DOHH2 (cell line): Measurements from ENCODE around the gene MRC2.

Experiments
- H3F3A ChIP-seq: fragments of 200-600 bp; sonication (generic), shearing (Covaris generic); 2 replicates; pipeline ENCODE4 v1.6.0; 2016; ENCODE audit warnings: antibody characterized with exemption, mild to moderate bottlenecking; ENCODE audit not compliant: control insufficient read depth, insufficient read depth
- H3K27ac ChIP-seq: fragments of 200-600 bp; sonication (generic); 2 replicates; pipeline ENCODE4 v1.5.1; 2014; ENCODE audit warnings: low read depth, mild to moderate bottlenecking, low read length, moderate library complexity
- H3K27me3 ChIP-seq: fragments of 200-600 bp; sonication (generic); 2 replicates; pipeline ENCODE4 v1.6.1; 2014; ENCODE audit warnings: mild to moderate bottlenecking, low read length, mixed read lengths; ENCODE audit not compliant: control insufficient read depth
- H3K36me3 ChIP-seq: fragments of 200-600 bp; sonication (generic); 2 replicates; pipeline ENCODE4 v1.6.1; 2014; ENCODE audit warnings: mild to moderate bottlenecking, low read length, moderate library complexity, mixed read lengths; ENCODE audit not compliant: control insufficient read depth
- H3K4me1 ChIP-seq: fragments of 200-600 bp; sonication (generic); 2 replicates; pipeline ENCODE4 v1.6.1; 2014; ENCODE audit warnings: mild to moderate bottlenecking, low read length, mixed read lengths; ENCODE audit not compliant: control insufficient read depth
- H3K4me2 ChIP-seq: fragments of 200-600 bp; sonication (generic); 2 replicates; pipeline ENCODE4 v1.6.0; 2014; ENCODE audit warnings: mild to moderate bottlenecking, low read length, moderate library complexity
- H3K4me3 ChIP-seq: fragments of 200-600 bp; sonication (generic); 2 replicates; pipeline ENCODE4 v1.5.1; 2014; ENCODE audit warnings: mild to moderate bottlenecking, low read length, mixed read lengths
- H3K79me2 ChIP-seq: fragments of 200-600 bp; sonication (generic); 2 replicates; pipeline ENCODE4 v1.6.1; 2014; ENCODE audit warnings: mild to moderate bottlenecking, low read length, mixed read lengths; ENCODE audit not compliant: control insufficient read depth
- H3K9me2 ChIP-seq: fragments of 200-600 bp; sonication (generic); replicated peaks from 2 replicates; pipeline ENCODE4 v1.6.1; 2014; ENCODE audit warnings: mild to moderate bottlenecking, low read length, mixed read lengths; ENCODE audit not compliant: control insufficient read depth
- H3K9me3 ChIP-seq: fragments of 200-600 bp; sonication (generic); 2 replicates; pipeline ENCODE4 v1.6.1; 2014; ENCODE audit warnings: antibody characterized with exemption, low read length, mixed read lengths; ENCODE audit not compliant: control insufficient read depth, insufficient read depth
- H4K20me1 ChIP-seq: fragments of 200-600 bp; sonication (generic); 2 replicates; pipeline ENCODE4 v1.6.0; 2014; ENCODE audit warnings: low read depth, mild to moderate bottlenecking, antibody characterized with exemption, low read length, moderate library complexity; ENCODE audit not compliant: control insufficient read depth, insufficient read depth
- EZH2phosphoT487 ChIP-seq: fragments of 200-600 bp; sonication (generic); IDR thresholded peaks from 2 replicates; pipeline ENCODE4 v1.6.1; 2017; ENCODE audit warnings: borderline replicate concordance, mild to moderate bottlenecking, antibody characterized with exemption, low read length, moderate library complexity, mixed read lengths
- TF ChIP-seq, protein P1 (sequence below): fragments of 200-600 bp; sonication (generic); IDR thresholded peaks from one replicate; pipeline ENCODE4 v1.5.1; 2014; ENCODE audit warnings: antibody characterized with exemption, mild to moderate bottlenecking, low read depth, low read length; ENCODE audit not compliant: poor library complexity, severe bottlenecking

Gene MRC2

DNA sequence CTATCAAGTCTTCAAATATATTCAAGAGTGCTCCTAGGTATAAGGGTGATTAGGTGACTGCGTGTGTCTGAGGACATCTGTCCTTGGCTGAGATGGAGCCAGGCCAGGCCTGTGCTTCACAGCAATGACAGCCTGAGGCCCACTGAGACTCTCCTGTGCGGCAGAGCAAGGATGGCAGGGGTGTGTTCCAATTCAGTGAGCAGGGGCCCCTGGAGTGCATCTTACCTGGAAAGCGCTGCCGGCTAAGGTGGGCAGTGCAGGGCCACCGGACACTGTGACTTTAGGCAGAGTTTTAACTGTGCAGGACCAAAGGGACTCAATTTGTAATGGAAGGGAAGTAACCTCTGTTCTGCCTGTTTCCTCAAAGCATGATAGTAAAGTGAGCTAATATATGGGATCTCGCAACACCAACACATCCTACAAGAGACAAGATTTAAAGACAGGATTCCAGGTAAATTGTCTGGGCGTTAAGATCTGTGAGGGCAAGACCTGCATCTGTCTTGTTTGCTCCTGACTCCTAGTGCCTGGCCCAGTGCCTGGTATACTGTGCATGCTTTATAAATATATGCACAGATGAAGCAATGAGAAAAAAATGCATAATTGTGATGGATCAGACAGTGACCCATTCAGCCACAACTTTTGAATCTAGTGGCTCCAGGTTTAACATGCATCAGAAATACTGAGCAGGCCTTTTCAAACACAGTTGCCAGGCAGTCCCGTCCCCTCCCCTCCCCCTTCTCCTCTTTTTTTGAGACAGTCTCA lies 86.7 kb downstream of the MRC2 start:
- no peaks in the 10 kb centered on the region for H3F3A ChIP-seq
- H3K9me3 ChIP-seq, result no peaks in the 10 kb centered on the region
- TF ChIP-seq EZH2phosphoT487, result no peak
- TF ChIP-seq, protein P1, sequence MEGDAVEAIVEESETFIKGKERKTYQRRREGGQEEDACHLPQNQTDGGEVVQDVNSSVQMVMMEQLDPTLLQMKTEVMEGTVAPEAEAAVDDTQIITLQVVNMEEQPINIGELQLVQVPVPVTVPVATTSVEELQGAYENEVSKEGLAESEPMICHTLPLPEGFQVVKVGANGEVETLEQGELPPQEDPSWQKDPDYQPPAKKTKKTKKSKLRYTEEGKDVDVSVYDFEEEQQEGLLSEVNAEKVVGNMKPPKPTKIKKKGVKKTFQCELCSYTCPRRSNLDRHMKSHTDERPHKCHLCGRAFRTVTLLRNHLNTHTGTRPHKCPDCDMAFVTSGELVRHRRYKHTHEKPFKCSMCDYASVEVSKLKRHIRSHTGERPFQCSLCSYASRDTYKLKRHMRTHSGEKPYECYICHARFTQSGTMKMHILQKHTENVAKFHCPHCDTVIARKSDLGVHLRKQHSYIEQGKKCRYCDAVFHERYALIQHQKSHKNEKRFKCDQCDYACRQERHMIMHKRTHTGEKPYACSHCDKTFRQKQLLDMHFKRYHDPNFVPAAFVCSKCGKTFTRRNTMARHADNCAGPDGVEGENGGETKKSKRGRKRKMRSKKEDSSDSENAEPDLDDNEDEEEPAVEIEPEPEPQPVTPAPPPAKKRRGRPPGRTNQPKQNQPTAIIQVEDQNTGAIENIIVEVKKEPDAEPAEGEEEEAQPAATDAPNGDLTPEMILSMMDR, result no peak
- no peaks in the 10 kb centered on the region; the same call in none of the 2 replicates for H3K27me3 ChIP-seq
- no peaks in the 10 kb centered on the region; the same call in 1 of the 2 replicates for H4K20me1 ChIP-seq
- H3K4me1 ChIP-seq, result no peaks in the 10 kb centered on the region
- no peaks in the 10 kb centered on the region for H3K36me3 ChIP-seq
- H3K27ac ChIP-seq, result no peak overlapping the region
- H3K9me2 ChIP-seq, result no peaks in the 10 kb centered on the region
- H3K4me3 ChIP-seq, result no peak overlapping the region
- no peak overlapping the region for H3K4me2 ChIP-seq
- no peaks in the 10 kb centered on the region for H3K79me2 ChIP-seq

DNA sequence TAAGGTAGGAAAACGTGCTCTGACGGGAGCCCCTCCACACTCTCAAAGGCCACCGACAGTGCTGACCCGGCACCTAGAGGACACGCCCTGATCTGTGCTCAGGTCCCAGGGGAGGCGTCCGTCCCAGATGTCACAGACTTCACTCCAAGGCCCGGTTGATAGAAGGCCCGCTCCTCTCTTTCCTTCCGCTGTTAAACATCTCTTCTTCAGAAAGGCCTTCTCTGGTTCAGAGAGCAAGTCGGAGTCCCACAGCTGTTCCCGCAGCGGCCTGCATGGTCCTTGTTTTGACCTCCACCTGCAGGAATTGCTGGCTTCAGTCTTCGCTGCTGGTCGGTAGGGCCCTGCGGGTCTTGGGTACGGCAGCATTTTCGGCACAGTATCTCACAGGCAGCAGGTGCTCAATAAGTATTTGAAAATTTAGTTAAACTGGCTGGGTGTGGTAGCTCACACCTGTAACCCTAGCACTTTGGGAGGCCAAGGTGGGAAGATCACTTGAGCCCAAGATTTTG lies 88.5 kb downstream of the MRC2 start:
- H3K9me2 ChIP-seq, result no peaks in the 10 kb centered on the region
- H3F3A ChIP-seq, result no peaks in the 10 kb centered on the region
- H3K36me3 ChIP-seq, result no peaks in the 10 kb centered on the region
- H4K20me1 ChIP-seq, result no peaks in the 10 kb centered on the region; the same call in 1 of the 2 replicates
- no peaks in the 10 kb centered on the region for H3K4me1 ChIP-seq
- peaks cover 8% of the 10 kb centered on the region for H3K27me3 ChIP-seq
- no peaks in the 10 kb centered on the region for H3K79me2 ChIP-seq
- H3K9me3 ChIP-seq, result no peaks in the 10 kb centered on the region
- H3K27ac ChIP-seq, result no peak overlapping the region
- no peak overlapping the region for H3K4me3 ChIP-seq
- H3K4me2 ChIP-seq, result no peak overlapping the region
- TF ChIP-seq, protein P1, result no peak
- no peak for TF ChIP-seq EZH2phosphoT487

DNA sequence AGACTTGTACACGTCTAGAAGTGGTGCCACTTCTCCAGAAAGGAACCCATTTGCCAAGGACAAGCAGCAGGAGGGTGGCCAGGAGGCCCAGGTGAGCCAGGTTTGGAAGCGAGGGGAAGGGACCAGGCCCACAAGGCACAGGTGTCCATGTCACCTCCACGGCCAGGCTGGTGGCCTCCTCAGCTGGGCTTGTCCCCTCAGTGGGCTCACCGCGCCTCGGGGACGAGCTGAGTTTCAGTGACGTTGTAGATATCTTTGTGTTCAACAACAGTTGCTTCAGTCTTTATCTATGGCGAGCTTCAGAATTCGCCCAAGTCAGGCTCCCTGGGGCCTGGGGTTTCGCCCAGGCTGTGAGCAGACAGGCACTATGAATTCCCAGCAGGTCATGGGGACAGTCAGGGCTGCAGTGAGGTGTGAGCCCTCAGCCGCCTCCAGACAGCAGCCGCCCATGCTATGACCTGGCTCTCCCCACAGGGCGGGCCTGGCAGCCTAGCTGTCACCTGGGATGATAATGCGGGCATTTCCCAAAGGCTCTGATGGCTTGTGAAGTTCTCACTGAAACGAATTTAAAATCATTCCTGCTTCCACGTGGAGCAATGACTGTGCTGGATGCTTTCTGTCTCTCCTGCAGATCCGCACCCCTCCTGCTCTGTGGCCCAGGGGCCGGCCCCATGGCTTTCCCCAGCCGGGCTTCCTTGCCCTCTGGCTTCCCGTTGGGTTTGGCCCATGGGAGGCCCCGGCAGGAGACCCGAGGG lies 89.5 kb downstream of the MRC2 start:
- Histone ChIP-seq H3K4me3 (no peak overlapping the region), H3F3A (no peaks in the 10 kb centered on the region), H4K20me1 (no peaks in the 10 kb centered on the region; the same call in 1 of the 2 replicates), H3K4me1 (no peaks in the 10 kb centered on the region), H3K4me2 (no peak overlapping the region), H3K27me3 (peaks cover 8% of the 10 kb centered on the region), H3K9me2 (no peaks in the 10 kb centered on the region), H3K36me3 (no peaks in the 10 kb centered on the region), H3K79me2 (no peaks in the 10 kb centered on the region), H3K27ac (no peak overlapping the region), H3K9me3 (no peaks in the 10 kb centered on the region)
- TF ChIP-seq, protein P1, result no peak
- TF ChIP-seq EZH2phosphoT487, result no peak
